HepG2 (cell line): ENCODE measurements around the gene MYOM1. TPM values are rescaled to one million over a fixed set of nuclear protein-coding genes. Genes with fewer than 3 reads are reported as not detected.

Experiments used
- AGO2 ChIP-seq: fragments of 200-400 bp; formaldehyde crosslinking; optimal IDR thresholded peaks from 2 replicates; pipeline ENCODE3; 2017; ENCODE audit warnings: mild to moderate bottlenecking, low read depth, low read length, moderate library complexity
- ATF5 ChIP-seq: sonication (generic); formaldehyde crosslinking; IDR thresholded peaks from 2 replicates; pipeline ENCODE4 v1.4.0; 2020; ENCODE audit warnings: mild to moderate bottlenecking, low read depth, missing genetic modification reagents
- HNF4A ChIP-seq: sonication (generic); formaldehyde crosslinking; IDR thresholded peaks from 2 replicates; pipeline ENCODE4 v1.4.0; 2020; ENCODE audit warnings: missing genetic modification reagents
- KDM4B ChIP-seq: sonication (generic); formaldehyde crosslinking; IDR thresholded peaks from 2 replicates; pipeline ENCODE4 v1.4.0; 2020; ENCODE audit warnings: missing genetic modification reagents
- KDM6A ChIP-seq: IDR thresholded peaks from 2 replicates; pipeline ENCODE4 v1.6.1; 2016; ENCODE audit warnings: low read depth
- KLF13 ChIP-seq: sonication (generic); formaldehyde crosslinking; IDR thresholded peaks from 2 replicates; pipeline ENCODE4 v1.4.0; 2020; ENCODE audit warnings: mild to moderate bottlenecking, missing genetic modification reagents
- MXD1 ChIP-seq: sonication (generic); formaldehyde crosslinking; IDR thresholded peaks from 2 replicates; pipeline ENCODE4 v1.4.0; 2020; ENCODE audit warnings: mild to moderate bottlenecking, missing genetic modification reagents
- REXO4 ChIP-seq: sonication (generic); formaldehyde crosslinking; IDR thresholded peaks from 2 replicates; pipeline ENCODE4 v1.8.0; 2022; ENCODE audit warnings: missing genetic modification reagents, mild to moderate bottlenecking, borderline replicate concordance
- SRSF4 ChIP-seq: fragments of 200-400 bp; formaldehyde crosslinking; IDR thresholded peaks from one replicate; pipeline ENCODE4 v1.6.1; 2018; ENCODE audit warnings: mild to moderate bottlenecking, low read depth, low read length, moderate library complexity; ENCODE audit not compliant: poor library complexity, severe bottlenecking
- TAF1 ChIP-seq: sonication (generic); formaldehyde crosslinking; IDR thresholded peaks from 2 replicates; pipeline ENCODE4 v1.4.0; 2020; ENCODE audit warnings: missing genetic modification reagents
- TEF ChIP-seq: sonication (generic); formaldehyde crosslinking; IDR thresholded peaks from 2 replicates; pipeline ENCODE4 v1.5.0; 2020; ENCODE audit warnings: missing genetic modification reagents
- TRAFD1 ChIP-seq: sonication (generic); formaldehyde crosslinking; IDR thresholded peaks from 2 replicates; pipeline ENCODE4 v1.5.1; 2020; ENCODE audit warnings: missing genetic modification reagents, mild to moderate bottlenecking, borderline replicate concordance
- ZBTB7B ChIP-seq: sonication (generic); formaldehyde crosslinking; IDR thresholded peaks from 2 replicates; pipeline ENCODE4 v1.4.0; 2020; ENCODE audit warnings: missing genetic modification reagents
- ZNF230 ChIP-seq: sonication (generic); formaldehyde crosslinking; IDR thresholded peaks from 2 replicates; pipeline ENCODE4 v1.4.0; 2020; ENCODE audit warnings: mild to moderate bottlenecking, missing genetic modification reagents
- ZNF318 ChIP-seq: sonication (generic); formaldehyde crosslinking; IDR thresholded peaks from 2 replicates; pipeline ENCODE4 v1.4.0; 2020; ENCODE audit warnings: mild to moderate bottlenecking, missing genetic modification reagents
- ZNF512B ChIP-seq: sonication (generic); formaldehyde crosslinking; IDR thresholded peaks from 2 replicates; pipeline ENCODE4 v1.5.1; 2020; ENCODE audit warnings: missing genetic modification reagents, mild to moderate bottlenecking, borderline replicate concordance
- polyA plus RNA-seq, 8 experiments: library from polyadenylated mRNA; depleted of rRNA in 3 of 8; stranded (reverse) in 7 of 8; unstranded in 1 of 8; fragments of >200 nt; fragmentation: Illumina TruSeq in 4 of 8; extraction: Trizol in 4 of 8; gene quantifications; 2 replicates each; pipeline versions ENCODE4 v1.2.1 to v1.2.3, GENCODE V29; 2011 to 2016; ENCODE audit warnings: low read depth in 4 of 8, missing spikeins in 1 of 8, mixed read lengths in 1 of 8; ENCODE audit not compliant: insufficient read depth in 1 of 8
- total RNA-seq, 5 experiments: library from RNA; depleted of rRNA; stranded (reverse); fragments of >200 nt; fragmentation: Illumina TruSeq; extraction: Trizol; gene quantifications; 2 replicates each; pipeline ENCODE4 v1.2.3, GENCODE V29; 2016; ENCODE audit warnings: low read depth in 1 of 5

Gene MYOM1
- total and polyA plus RNA-seq, 2 of the 13 experiments (the other 11 are each of a cell fraction or from before 2014, with no cell fraction given), result 0.46 to 0.98 TPM

- no peak for TF ChIP-seq SRSF4
- no peak; the same call in 1 of the 2 replicates for TF ChIP-seq TAF1 (CRISPR knock-in tag)
- TF ChIP-seq KLF13 (CRISPR knock-in tag), result no peak
- no peak for TF ChIP-seq KDM6A (CRISPR knock-in tag)
- TF ChIP-seq TEF, result no peak
- TF ChIP-seq AGO2, result no peak
- no peak for TF ChIP-seq ZNF318 (CRISPR knock-in tag)
- TF ChIP-seq REXO4, result no peak
- no peak for TF ChIP-seq HNF4A (CRISPR knock-in tag)
- no peak for TF ChIP-seq ZNF512B (CRISPR knock-in tag)
- no peak for TF ChIP-seq TRAFD1
- no peak for TF ChIP-seq ATF5 (CRISPR knock-in tag)
- no peak for TF ChIP-seq KDM4B (CRISPR knock-in tag)
- no peak for TF ChIP-seq MXD1 (CRISPR knock-in tag)
- TF ChIP-seq ZBTB7B, result no peak
- TF ChIP-seq ZNF230 (CRISPR knock-in tag), result no peak
These were observed 167.4 kb downstream of the MYOM1 start (continued) for GRCh38 chr18:3052411-3052758.
